ENCODE results near the gene LATS2.

DNA sequence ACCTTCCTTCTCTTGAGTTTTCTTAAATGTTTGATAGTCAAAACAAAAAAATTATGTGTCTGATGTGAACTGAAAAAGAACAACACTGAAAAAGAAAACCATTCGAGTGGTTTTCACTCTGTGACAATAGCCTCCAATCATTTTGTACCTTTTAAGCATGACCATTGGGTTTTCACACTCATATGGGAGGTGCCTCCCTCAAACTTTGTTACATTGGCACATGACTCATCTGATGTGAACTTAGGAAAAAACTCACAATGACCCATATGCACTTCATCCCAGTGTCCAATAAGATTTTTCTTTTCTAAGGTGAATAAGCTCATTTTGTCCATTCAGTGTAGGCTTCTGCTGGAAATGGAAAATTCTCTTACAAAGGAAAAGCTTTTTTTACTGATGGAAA is 92.2 kb downstream of the LATS2 start:
- TF ChIP-seq, protein P1, sequence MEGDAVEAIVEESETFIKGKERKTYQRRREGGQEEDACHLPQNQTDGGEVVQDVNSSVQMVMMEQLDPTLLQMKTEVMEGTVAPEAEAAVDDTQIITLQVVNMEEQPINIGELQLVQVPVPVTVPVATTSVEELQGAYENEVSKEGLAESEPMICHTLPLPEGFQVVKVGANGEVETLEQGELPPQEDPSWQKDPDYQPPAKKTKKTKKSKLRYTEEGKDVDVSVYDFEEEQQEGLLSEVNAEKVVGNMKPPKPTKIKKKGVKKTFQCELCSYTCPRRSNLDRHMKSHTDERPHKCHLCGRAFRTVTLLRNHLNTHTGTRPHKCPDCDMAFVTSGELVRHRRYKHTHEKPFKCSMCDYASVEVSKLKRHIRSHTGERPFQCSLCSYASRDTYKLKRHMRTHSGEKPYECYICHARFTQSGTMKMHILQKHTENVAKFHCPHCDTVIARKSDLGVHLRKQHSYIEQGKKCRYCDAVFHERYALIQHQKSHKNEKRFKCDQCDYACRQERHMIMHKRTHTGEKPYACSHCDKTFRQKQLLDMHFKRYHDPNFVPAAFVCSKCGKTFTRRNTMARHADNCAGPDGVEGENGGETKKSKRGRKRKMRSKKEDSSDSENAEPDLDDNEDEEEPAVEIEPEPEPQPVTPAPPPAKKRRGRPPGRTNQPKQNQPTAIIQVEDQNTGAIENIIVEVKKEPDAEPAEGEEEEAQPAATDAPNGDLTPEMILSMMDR (IDR thresholded peaks at IDR 0.05; ENCODE audit: borderline replicate concordance, extremely low read depth, low read length, poor library complexity, severe bottlenecking), result no peak
- TF ChIP-seq EZH2 (IDR thresholded peaks at IDR 0.05; ENCODE audit: borderline replicate concordance, low read depth, low read length, severe bottlenecking), result no peak

Data from DND-41 (cell line).